Measurements from ENCODE around the gene VWA3B. TPM values are rescaled to one million over a fixed set of nuclear protein-coding genes. Genes with fewer than 3 reads are reported as not detected.

VWA3B gene
- total RNA-seq, 1 donor from 2014 or later = not detected

Other genes starting within 250 kb of the VWA3B start
- gene TMEM131, start 91.2 kb upstream of the VWA3B start, total RNA-seq = 28.4 and 33.2 TPM in 2 replicates